C1 segment of cervical spinal cord (tissue), 14 donors: ENCODE data around the gene SLC2A10.

Experiments
- DNase-seq, 14 donors: peaks; one replicate each; lab custom pipeline; 2025; lab: John Stamatoyannopoulos, UW

SLC2A10 gene

GRCh38 chr20:46765506-46766120, 56.2 kb downstream of the SLC2A10 start:
- no peak for DNase-seq

- DNase-seq = no peak
These were observed 57.8 kb downstream of the SLC2A10 start for GRCh38 chr20:46767127-46767761.

- DNase-seq = no peak
These were observed 61.1 kb downstream of the SLC2A10 start for GRCh38 chr20:46770330-46771194.

- DNase-seq = no peak
These were observed 61.7 kb downstream of the SLC2A10 start for GRCh38 chr20:46771195-46771588.

- DNase-seq = no peak
These were observed 63.5 kb downstream of the SLC2A10 start for GRCh38 chr20:46772901-46773300.

GRCh38 chr20:46773680-46774079, 64.2 kb downstream of the SLC2A10 start:
- no peak for DNase-seq

- no peak for DNase-seq
These were observed 64.8 kb downstream of the SLC2A10 start for GRCh38 chr20:46774236-46774635.

GRCh38 chr20:46774943-46775560, 65.6 kb downstream of the SLC2A10 start:
- no peak for DNase-seq

GRCh38 chr20:46775806-46776205, 66.4 kb downstream of the SLC2A10 start:
- no peak for DNase-seq

- DNase-seq = no peak
These were observed 67.9 kb downstream of the SLC2A10 start for GRCh38 chr20:46777331-46777730.

- no peak for DNase-seq
These were observed 70.4 kb downstream of the SLC2A10 start for GRCh38 chr20:46779831-46780230.

- DNase-seq = no peak
These were observed 75.1 kb downstream of the SLC2A10 start for GRCh38 chr20:46784436-46785127.
